Activated naive CD8-positive, alpha-beta T cell (primary cell): ENCODE results near the gene FAM3A.

Experiments used
- H3K27ac Mint-ChIP-seq: one replicate; pipeline ENCODE4 v1.8.0; 2021; ENCODE audit warnings: mixed read lengths
- H3K27me3 Mint-ChIP-seq: one replicate; pipeline ENCODE4 v1.8.0; 2021; ENCODE audit warnings: mixed read lengths
- H3K36me3 Mint-ChIP-seq: one replicate; pipeline ENCODE4 v1.8.0; 2021; ENCODE audit warnings: mixed read lengths
- H3K4me1 Mint-ChIP-seq: one replicate; pipeline ENCODE4 v1.8.0; 2021; ENCODE audit warnings: low read depth, mixed read lengths
- H3K4me3 Mint-ChIP-seq: one replicate; pipeline ENCODE4 v1.8.0; 2021; ENCODE audit warnings: mild to moderate bottlenecking, mixed read lengths
- H3K9me3 Mint-ChIP-seq: one replicate; pipeline ENCODE4 v1.8.0; 2021; ENCODE audit warnings: low read depth, mixed read lengths

The FAM3A gene

GRCh38 chrX:154482786-154483185, 33.2 kb downstream of the FAM3A start:
- peaks cover 12% of the 10 kb centered on the region for H3K4me1 Mint-ChIP-seq
- no peak overlapping the region for H3K27ac Mint-ChIP-seq
- no peaks in the 10 kb centered on the region for H3K27me3 Mint-ChIP-seq
- H3K4me3 Mint-ChIP-seq, result no peak overlapping the region
- no peaks in the 10 kb centered on the region for H3K36me3 Mint-ChIP-seq
- H3K9me3 Mint-ChIP-seq, result no peaks in the 10 kb centered on the region

GRCh38 chrX:154481911-154482601, 34.0 kb downstream of the FAM3A start:
- Mint-ChIP-seq H3K27me3 (no peaks in the 10 kb centered on the region), H3K9me3 (no peaks in the 10 kb centered on the region), H3K4me3 (no peak overlapping the region), H3K27ac (no peak overlapping the region), H3K36me3 (no peaks in the 10 kb centered on the region), H3K4me1 (peaks cover 18% of the 10 kb centered on the region)

- H3K27ac Mint-ChIP-seq, result peak overlapping the region; percentile 68
- H3K9me3 Mint-ChIP-seq, result no peaks in the 10 kb centered on the region
- H3K36me3 Mint-ChIP-seq, result no peaks in the 10 kb centered on the region
- no peak overlapping the region for H3K4me3 Mint-ChIP-seq
- H3K27me3 Mint-ChIP-seq, result no peaks in the 10 kb centered on the region
- peaks cover 18% of the 10 kb centered on the region for H3K4me1 Mint-ChIP-seq
These were observed 34.8 kb downstream of the FAM3A start for GRCh38 chrX:154481195-154481594.

- H3K4me1 Mint-ChIP-seq, result peaks cover 12% of the 10 kb centered on the region
- no peaks in the 10 kb centered on the region for H3K27me3 Mint-ChIP-seq
- H3K4me3 Mint-ChIP-seq, result peak within 1 kb of the TSS; percentile 88
- no peaks in the 10 kb centered on the region for H3K9me3 Mint-ChIP-seq
- H3K36me3 Mint-ChIP-seq, result no peaks in the 10 kb centered on the region
- peak within 1 kb of the TSS; percentile 92 for H3K27ac Mint-ChIP-seq
These were observed 37.1 kb downstream of the FAM3A start, which contains the start of gene LAGE3 for GRCh38 chrX:154478728-154479622. TSS of gene LAGE3 (minus strand) at chrX:154479281. CDS start at chrX:154478915, 366 bp downstream.

- Mint-ChIP-seq H3K4me1 (peaks cover 12% of the 10 kb centered on the region), H3K27me3 (no peaks in the 10 kb centered on the region), H3K4me3 (peak overlapping the region; percentile 88), H3K27ac (peak overlapping the region; percentile 66), H3K9me3 (no peaks in the 10 kb centered on the region), H3K36me3 (no peaks in the 10 kb centered on the region)
These were observed 38.0 kb downstream of the FAM3A start for GRCh38 chrX:154477891-154478477.

GRCh38 chrX:154476821-154477220, 39.2 kb downstream of the FAM3A start:
- no peaks in the 10 kb centered on the region for H3K36me3 Mint-ChIP-seq
- peak overlapping the region; percentile 32 for H3K4me3 Mint-ChIP-seq
- peaks cover 12% of the 10 kb centered on the region for H3K4me1 Mint-ChIP-seq
- no peak overlapping the region for H3K27ac Mint-ChIP-seq
- H3K27me3 Mint-ChIP-seq, result no peaks in the 10 kb centered on the region
- H3K9me3 Mint-ChIP-seq, result no peaks in the 10 kb centered on the region

GRCh38 chrX:154473683-154474082, 42.3 kb downstream of the FAM3A start:
- H3K27ac Mint-ChIP-seq, result no peak overlapping the region
- H3K4me3 Mint-ChIP-seq, result no peak overlapping the region
- peaks cover 7% of the 10 kb centered on the region for H3K4me1 Mint-ChIP-seq
- no peaks in the 10 kb centered on the region for H3K9me3 Mint-ChIP-seq
- H3K36me3 Mint-ChIP-seq, result no peaks in the 10 kb centered on the region
- H3K27me3 Mint-ChIP-seq, result no peaks in the 10 kb centered on the region

GRCh38 chrX:154472685-154473632, 43.1 kb downstream of the FAM3A start:
- Mint-ChIP-seq H3K36me3 (no peaks in the 10 kb centered on the region), H3K27ac (no peak overlapping the region), H3K9me3 (no peaks in the 10 kb centered on the region), H3K4me1 (peaks cover 7% of the 10 kb centered on the region), H3K4me3 (no peak overlapping the region), H3K27me3 (no peaks in the 10 kb centered on the region)

GRCh38 chrX:154471839-154472684, 44.0 kb downstream of the FAM3A start:
- Mint-ChIP-seq H3K4me1 (no peaks in the 10 kb centered on the region), H3K4me3 (no peak overlapping the region), H3K27me3 (no peaks in the 10 kb centered on the region), H3K9me3 (no peaks in the 10 kb centered on the region), H3K27ac (no peak overlapping the region), H3K36me3 (no peaks in the 10 kb centered on the region)

GRCh38 chrX:154470914-154471568, 45.0 kb downstream of the FAM3A start:
- no peaks in the 10 kb centered on the region for H3K4me1 Mint-ChIP-seq
- H3K27me3 Mint-ChIP-seq, result no peaks in the 10 kb centered on the region
- H3K36me3 Mint-ChIP-seq, result no peaks in the 10 kb centered on the region
- H3K4me3 Mint-ChIP-seq, result no peak overlapping the region
- H3K27ac Mint-ChIP-seq, result no peak overlapping the region
- H3K9me3 Mint-ChIP-seq, result no peaks in the 10 kb centered on the region

- H3K27me3 Mint-ChIP-seq, result no peaks in the 10 kb centered on the region
- H3K27ac Mint-ChIP-seq, result no peak overlapping the region
- no peaks in the 10 kb centered on the region for H3K36me3 Mint-ChIP-seq
- H3K4me1 Mint-ChIP-seq, result no peaks in the 10 kb centered on the region
- H3K9me3 Mint-ChIP-seq, result no peaks in the 10 kb centered on the region
- no peak overlapping the region for H3K4me3 Mint-ChIP-seq
These were observed 45.6 kb downstream of the FAM3A start for GRCh38 chrX:154470434-154470833.

- Mint-ChIP-seq H3K4me3 (no peak overlapping the region), H3K27me3 (no peaks in the 10 kb centered on the region), H3K36me3 (no peaks in the 10 kb centered on the region), H3K9me3 (no peaks in the 10 kb centered on the region), H3K27ac (no peak overlapping the region), H3K4me1 (no peaks in the 10 kb centered on the region)
These were observed 46.2 kb downstream of the FAM3A start for GRCh38 chrX:154469880-154470279.

GRCh38 chrX:154469114-154469513, 46.9 kb downstream of the FAM3A start:
- Mint-ChIP-seq H3K4me1 (no peaks in the 10 kb centered on the region), H3K9me3 (no peaks in the 10 kb centered on the region), H3K27ac (no peak overlapping the region), H3K27me3 (no peaks in the 10 kb centered on the region), H3K4me3 (no peak overlapping the region), H3K36me3 (no peaks in the 10 kb centered on the region)
